AG10803 (cell line): ENCODE results near the gene MRS2.

ENCODE experiments used
- DNase-seq: peaks from one replicate; pipeline ENCODE4 v3.0.0; 2010; ENCODE audit warnings: low read depth
- H3K4me3 ChIP-seq: 2 replicates; pipeline ENCODE4 v1.5.1; 2011; ENCODE audit warnings: mild to moderate bottlenecking, low read length, control low read depth
- TF ChIP-seq, protein P1 (sequence below): conservative IDR thresholded peaks from 2 replicates; pipeline ENCODE4 v1.5.1; 2011; ENCODE audit warnings: mild to moderate bottlenecking, low read length, control low read depth, inconsistent platforms

MRS2 gene

DNA sequence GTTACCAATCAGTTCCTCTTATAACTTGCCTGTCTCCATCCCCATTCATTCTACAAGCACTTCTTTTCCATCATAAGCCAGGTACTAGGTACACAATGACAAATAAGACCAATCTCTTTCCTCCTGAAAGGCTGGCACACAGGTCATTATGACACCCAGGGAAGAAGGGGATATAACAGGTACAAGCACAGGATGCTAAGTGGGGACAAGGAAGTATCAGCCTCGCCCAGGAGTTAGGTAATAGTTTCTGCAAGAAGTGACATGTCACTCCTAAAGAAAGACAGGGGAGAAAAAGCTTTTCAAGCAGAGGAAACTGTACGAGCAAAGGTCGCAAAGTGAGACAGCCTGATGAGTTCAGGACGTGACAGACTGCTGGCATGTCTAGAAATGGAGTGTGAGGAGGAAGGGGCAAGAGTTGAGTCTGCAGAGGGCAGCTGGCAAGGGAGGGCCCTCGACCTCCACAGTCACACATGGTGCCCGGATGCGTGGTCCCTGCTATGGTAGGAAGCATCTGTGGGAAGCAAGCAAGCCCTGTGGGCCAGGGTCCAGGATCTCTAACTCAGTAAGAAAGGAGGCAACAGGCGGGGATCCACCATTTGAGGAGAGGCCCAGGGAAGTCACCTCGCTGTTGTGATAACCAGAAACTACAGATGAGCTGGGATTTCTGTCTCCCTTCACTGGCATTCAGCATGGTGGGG is 46.2 kb downstream of the MRS2 start:
- no peak for DNase-seq
- no peak overlapping the region for H3K4me3 ChIP-seq
- TF ChIP-seq, protein P1, sequence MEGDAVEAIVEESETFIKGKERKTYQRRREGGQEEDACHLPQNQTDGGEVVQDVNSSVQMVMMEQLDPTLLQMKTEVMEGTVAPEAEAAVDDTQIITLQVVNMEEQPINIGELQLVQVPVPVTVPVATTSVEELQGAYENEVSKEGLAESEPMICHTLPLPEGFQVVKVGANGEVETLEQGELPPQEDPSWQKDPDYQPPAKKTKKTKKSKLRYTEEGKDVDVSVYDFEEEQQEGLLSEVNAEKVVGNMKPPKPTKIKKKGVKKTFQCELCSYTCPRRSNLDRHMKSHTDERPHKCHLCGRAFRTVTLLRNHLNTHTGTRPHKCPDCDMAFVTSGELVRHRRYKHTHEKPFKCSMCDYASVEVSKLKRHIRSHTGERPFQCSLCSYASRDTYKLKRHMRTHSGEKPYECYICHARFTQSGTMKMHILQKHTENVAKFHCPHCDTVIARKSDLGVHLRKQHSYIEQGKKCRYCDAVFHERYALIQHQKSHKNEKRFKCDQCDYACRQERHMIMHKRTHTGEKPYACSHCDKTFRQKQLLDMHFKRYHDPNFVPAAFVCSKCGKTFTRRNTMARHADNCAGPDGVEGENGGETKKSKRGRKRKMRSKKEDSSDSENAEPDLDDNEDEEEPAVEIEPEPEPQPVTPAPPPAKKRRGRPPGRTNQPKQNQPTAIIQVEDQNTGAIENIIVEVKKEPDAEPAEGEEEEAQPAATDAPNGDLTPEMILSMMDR = no peak

DNA sequence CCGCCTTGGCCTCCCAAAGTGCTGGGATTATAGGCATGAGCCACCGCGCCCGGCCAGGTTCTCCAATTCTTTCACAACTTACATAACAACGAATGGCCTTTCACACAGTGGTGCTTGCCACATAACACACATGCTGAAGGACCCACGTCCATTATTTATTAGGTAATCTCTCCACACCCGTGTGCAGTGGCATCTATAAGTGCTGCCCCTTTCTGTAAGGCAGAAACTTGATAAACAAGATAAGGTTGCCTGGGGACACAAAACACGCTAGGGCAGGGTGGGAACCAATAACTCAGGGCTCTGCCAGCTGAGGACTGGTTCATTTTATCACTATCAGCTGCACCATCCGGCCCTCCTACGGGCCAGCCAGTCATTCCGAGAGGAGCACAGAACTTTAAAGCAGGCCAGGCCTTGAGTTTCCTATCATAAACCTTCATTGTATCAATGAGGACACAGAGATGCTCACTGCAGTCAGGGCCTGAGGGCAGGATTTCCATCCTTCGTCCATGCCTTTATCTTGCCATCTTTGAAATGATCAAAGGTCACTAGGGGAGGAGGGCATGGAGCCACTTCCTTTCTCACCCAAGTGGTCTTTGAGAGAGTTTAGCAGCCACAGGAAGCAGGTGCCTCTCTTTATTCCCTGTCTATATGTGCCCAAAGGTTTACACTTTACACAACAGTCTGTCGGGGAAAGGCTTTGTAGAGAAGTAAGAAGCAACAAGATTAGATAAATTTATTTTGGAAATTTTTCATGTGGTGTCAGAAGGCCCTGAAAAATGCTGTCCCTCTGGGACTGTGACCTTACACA is 49.0 kb downstream of the MRS2 start:
- TF ChIP-seq, protein P1 = no peak
- no peak for DNase-seq
- no peak overlapping the region for H3K4me3 ChIP-seq

DNA sequence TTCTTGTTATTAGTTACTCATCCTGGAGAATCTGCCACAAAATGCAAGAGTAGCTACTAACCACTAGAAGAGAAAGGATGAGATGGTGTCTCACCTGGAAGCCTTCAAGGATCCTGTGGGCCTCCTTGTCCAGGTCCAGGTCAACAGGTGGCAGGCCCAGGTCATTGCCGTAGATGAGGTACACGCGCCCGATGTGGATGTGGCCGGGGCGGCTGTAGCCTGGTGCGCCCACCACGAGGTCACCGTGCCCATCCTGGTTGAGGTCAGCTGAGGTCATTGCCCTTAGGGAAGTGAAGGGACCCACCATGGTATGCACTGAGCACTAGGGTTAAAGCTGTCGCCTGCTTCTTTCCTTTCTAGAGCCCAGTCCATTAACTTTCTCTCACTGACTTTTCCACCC is 51.2 kb downstream of the MRS2 start:
- TF ChIP-seq, protein P1 = no peak
- no peak overlapping the region for H3K4me3 ChIP-seq
- DNase-seq = no peak

DNA sequence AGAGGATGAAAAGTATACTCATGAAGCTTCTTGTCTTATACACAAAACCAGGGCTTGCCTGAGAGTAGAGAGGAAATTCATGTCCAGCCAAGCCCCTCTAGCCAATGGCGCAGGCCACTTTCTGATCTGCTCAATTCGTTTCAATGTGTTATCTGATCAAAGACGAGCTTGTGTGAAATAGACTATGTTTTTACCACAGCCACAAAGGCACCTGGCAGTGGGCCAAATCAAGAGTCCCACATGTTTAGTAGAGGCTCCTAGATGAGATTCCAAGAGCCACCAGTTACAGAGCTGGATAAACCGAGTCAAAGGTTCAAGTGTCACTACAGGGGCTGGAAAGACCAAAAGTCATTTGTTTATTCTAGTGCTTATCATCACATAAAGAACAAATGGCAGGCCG is 51.7 kb downstream of the MRS2 start:
- TF ChIP-seq, protein P1 = no peak
- H3K4me3 ChIP-seq = no peak overlapping the region
- DNase-seq = no peak

DNA sequence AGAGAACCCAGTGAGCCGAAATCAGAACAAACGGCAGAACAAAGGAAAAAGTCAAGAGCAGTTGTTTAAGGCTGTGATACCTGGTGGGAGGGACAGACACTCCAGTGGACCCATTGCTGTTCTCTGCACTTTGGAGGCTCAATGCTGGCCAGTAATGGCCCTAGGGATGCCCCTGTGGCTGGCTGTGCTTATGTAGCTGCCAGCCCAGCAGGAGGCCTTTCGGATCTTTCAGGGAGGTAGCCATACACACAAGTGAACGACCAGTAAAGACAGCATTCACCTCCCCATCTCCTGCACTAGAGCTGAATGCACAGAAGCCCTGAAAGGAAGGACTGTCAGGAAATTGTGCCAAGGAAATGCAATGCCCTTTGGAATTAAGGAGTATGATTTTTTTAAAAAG is 52.3 kb downstream of the MRS2 start:
- TF ChIP-seq, protein P1 = no peak
- no peak for DNase-seq
- H3K4me3 ChIP-seq = no peak overlapping the region

DNA sequence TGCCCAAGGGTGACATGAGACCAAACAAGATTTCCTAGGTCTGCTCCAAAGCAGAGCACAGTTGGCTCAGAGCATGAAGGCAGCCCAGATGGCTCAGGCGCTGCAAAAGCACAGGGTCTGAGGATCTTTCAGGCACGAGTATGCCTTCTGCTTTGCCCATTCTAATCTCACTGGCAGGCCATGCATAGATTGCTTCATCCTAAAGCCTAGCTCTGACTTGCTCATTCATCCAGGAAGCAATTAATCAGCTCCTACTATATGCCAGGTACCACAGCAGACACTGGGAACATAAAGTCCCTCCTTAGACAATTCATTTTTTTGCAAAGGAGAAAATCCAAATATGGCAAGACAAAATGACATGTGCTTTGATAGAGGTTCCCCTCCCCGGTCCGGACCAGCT is 55.4 kb downstream of the MRS2 start:
- TF ChIP-seq, protein P1 = no peak
- no peak overlapping the region for H3K4me3 ChIP-seq
- no peak for DNase-seq

DNA sequence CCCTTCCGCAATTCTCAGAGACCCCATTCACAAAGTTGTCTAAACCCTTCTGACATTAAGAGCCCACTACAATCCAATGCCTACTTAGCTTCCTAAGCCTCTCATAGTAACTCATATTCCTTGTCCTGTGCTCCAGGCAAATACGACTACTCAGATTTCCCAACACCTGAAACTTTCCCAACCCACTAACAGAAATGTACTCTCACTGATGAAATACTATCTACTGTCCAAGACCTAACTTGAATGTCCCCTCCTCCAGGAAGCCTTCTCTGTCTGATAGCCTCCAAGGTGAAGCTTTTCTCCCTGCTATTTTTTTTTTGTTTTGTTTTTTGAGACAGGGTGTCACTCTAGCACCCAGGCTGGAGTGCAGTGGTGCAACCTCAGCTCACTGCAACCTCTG is 56.2 kb downstream of the MRS2 start:
- no peak overlapping the region for H3K4me3 ChIP-seq
- TF ChIP-seq, protein P1 = no peak
- DNase-seq = no peak
